Measurements from ENCODE around the gene DDX56.

- TF ChIP-seq CTCF (IDR thresholded peaks at IDR 0.05; ENCODE audit: low read depth, low read length) (no peak), EZH2phosphoT487 (IDR thresholded peaks at IDR 0.05; ENCODE audit: low read depth) (no peak)
These were observed 9.1 kb downstream of the DDX56 start for GRCh38 chr7:44564606-44565005.
